Measurements from ENCODE around the gene PRG3.
A peak's percentile ranks its signal among the peaks of the same experiment; 100 is the strongest.

The PRG3 gene

GRCh38 chr11:57391111-57391510 is 10.2 kb upstream of the PRG3 start:
- Histone ChIP-seq H3K4me3 (ENCODE audit: low read length, poor library complexity, severe bottlenecking) (no peak overlapping the region), H3K27me3 (ENCODE audit: insufficient read depth, low read length, poor library complexity, severe bottlenecking) (no peaks in the 10 kb centered on the region), H3F3A (ENCODE audit: low read depth) (no peaks in the 10 kb centered on the region), H3K36me3 (ENCODE audit: insufficient read depth, low read length) (no peaks in the 10 kb centered on the region), H3K79me2 (ENCODE audit: insufficient read depth, low read length) (no peaks in the 10 kb centered on the region), H3K4me2 (ENCODE audit: low read depth, low read length, poor library complexity, severe bottlenecking) (no peak overlapping the region), H3K9me2 (replicated peaks; ENCODE audit: low read depth, low read length) (no peaks in the 10 kb centered on the region), H3K9ac (ENCODE audit: low read depth, low read length, poor library complexity, severe bottlenecking) (no peak overlapping the region), H4K20me1 (ENCODE audit: insufficient read depth, low read length, poor library complexity, severe bottlenecking) (no peaks in the 10 kb centered on the region), H3K4me1 (ENCODE audit: insufficient read depth, low read length, poor library complexity, severe bottlenecking) (peaks cover 15% of the 10 kb centered on the region), H2AFZ (ENCODE audit: low read length) (no peak overlapping the region), H3K9me3 (ENCODE audit: insufficient read depth, low read depth, low read length) (no peaks in the 10 kb centered on the region)
- TF ChIP-seq EZH2phosphoT487 (IDR thresholded peaks at IDR 0.05; ENCODE audit: borderline replicate concordance) (no peak), CTCF (conservative IDR thresholded peaks at IDR 0.05; ENCODE audit: low read length) (no peak)

DNA sequence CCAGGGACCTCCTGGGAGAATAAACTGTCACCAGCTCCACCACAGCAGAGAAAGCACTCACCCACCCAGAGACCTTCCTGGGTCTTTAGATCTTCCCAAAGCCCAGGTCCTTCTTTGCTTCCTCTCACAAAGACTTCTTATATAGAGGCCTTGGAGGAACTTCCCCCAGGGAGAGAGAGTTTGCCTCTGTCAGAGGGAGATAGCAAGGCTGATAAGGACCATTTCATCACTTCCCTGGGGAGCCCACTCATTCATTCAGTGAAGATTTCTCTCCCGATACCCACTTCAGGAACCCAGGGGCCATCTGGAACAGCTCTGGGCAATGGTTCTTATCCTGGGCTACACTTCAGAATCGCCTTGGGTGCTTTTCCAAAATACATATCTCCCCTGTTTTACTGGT is 9.6 kb upstream of the PRG3 start, which contains the start of gene PRG2:
TSS of gene PRG2 (minus strand) at position 116 of the 400 bp plus-strand sequence. CDS start 706 bp downstream, outside the sequence.
- TF ChIP-seq EZH2phosphoT487 (IDR thresholded peaks at IDR 0.05; ENCODE audit: borderline replicate concordance) (no peak), CTCF (conservative IDR thresholded peaks at IDR 0.05; ENCODE audit: low read length) (no peak)
- H3K27me3 ChIP-seq (ENCODE audit: insufficient read depth, low read length, poor library complexity, severe bottlenecking), result no peaks in the 10 kb centered on the region
- no peaks in the 10 kb centered on the region for H3K79me2 ChIP-seq (ENCODE audit: insufficient read depth, low read length)
- no peaks in the 10 kb centered on the region for H3K9me2 ChIP-seq (replicated peaks; ENCODE audit: low read depth, low read length)
- H4K20me1 ChIP-seq (ENCODE audit: insufficient read depth, low read length, poor library complexity, severe bottlenecking), result no peaks in the 10 kb centered on the region
- no peak within 1 kb of the TSS for H2AFZ ChIP-seq (ENCODE audit: low read length)
- H3F3A ChIP-seq (ENCODE audit: low read depth), result no peaks in the 10 kb centered on the region
- no peak within 1 kb of the TSS for H3K4me2 ChIP-seq (ENCODE audit: low read depth, low read length, poor library complexity, severe bottlenecking)
- H3K9ac ChIP-seq (ENCODE audit: low read depth, low read length, poor library complexity, severe bottlenecking), result no peak within 1 kb of the TSS
- H3K4me3 ChIP-seq (ENCODE audit: low read length, poor library complexity, severe bottlenecking), result no peak within 1 kb of the TSS
- H3K36me3 ChIP-seq (ENCODE audit: insufficient read depth, low read length), result no peaks in the 10 kb centered on the region
- peaks cover 15% of the 10 kb centered on the region for H3K4me1 ChIP-seq (ENCODE audit: insufficient read depth, low read length, poor library complexity, severe bottlenecking)
- H3K9me3 ChIP-seq (ENCODE audit: insufficient read depth, low read depth, low read length), result no peaks in the 10 kb centered on the region

DNA sequence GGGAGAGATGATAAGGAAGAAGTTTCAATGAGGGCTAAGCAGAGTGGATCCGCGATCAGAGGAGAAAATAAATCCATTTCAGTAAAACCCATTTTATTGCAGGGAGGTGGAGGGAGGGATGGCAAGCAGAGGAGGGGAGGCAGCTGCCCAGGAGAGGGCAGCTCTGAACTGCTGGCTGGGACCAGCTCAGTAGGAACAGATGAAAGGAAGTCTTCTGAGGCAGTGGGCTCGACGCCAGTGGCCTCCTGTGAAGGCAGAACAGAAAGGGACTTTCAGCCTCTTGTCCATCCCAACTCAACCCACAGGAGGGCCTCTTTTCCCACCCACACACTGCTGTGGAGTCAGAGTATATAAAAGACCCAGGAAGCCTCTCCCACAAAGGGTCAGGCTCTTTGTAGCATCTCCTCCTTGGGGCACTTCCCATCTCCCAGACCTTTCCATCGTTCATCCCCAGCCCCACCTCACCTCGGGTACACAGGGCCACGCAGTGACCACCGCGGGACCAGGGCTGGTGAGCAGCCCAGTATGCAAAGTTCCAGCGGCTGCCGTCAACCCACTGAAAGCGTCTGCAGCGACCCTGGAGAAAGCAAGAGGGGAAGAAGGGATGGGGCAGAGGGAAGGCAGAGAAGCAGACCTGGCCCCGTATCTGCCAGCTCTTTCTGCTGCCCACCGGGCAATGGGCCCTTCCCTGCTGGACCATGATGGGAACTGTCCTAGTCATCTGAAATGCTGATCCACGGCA is 6.5 kb upstream of the PRG3 start:
- Histone ChIP-seq H3K79me2 (ENCODE audit: insufficient read depth, low read length) (no peaks in the 10 kb centered on the region), H3K9me2 (replicated peaks; ENCODE audit: low read depth, low read length) (no peaks in the 10 kb centered on the region), H3F3A (ENCODE audit: low read depth) (no peaks in the 10 kb centered on the region), H3K4me2 (ENCODE audit: low read depth, low read length, poor library complexity, severe bottlenecking) (no peak overlapping the region), H3K4me1 (ENCODE audit: insufficient read depth, low read length, poor library complexity, severe bottlenecking) (peaks cover 11% of the 10 kb centered on the region), H3K36me3 (ENCODE audit: insufficient read depth, low read length) (no peaks in the 10 kb centered on the region), H3K27me3 (ENCODE audit: insufficient read depth, low read length, poor library complexity, severe bottlenecking) (no peaks in the 10 kb centered on the region), H4K20me1 (ENCODE audit: insufficient read depth, low read length, poor library complexity, severe bottlenecking) (no peaks in the 10 kb centered on the region), H2AFZ (ENCODE audit: low read length) (no peak overlapping the region), H3K9ac (ENCODE audit: low read depth, low read length, poor library complexity, severe bottlenecking) (no peak overlapping the region), H3K9me3 (ENCODE audit: insufficient read depth, low read depth, low read length) (no peaks in the 10 kb centered on the region), H3K4me3 (ENCODE audit: low read length, poor library complexity, severe bottlenecking) (no peak overlapping the region)
- TF ChIP-seq EZH2phosphoT487 (IDR thresholded peaks at IDR 0.05; ENCODE audit: borderline replicate concordance), result no peak
- peak; percentile 38 for TF ChIP-seq CTCF (conservative IDR thresholded peaks at IDR 0.05; ENCODE audit: low read length)
